ENCODE results near the gene CSMD2. TPM values are rescaled to one million over a fixed set of nuclear protein-coding genes. Genes with fewer than 3 reads are reported as not detected.

CSMD2 gene
- total RNA-seq, 4 donors from 2014 or later, result 0.16 to 1.00 (median 0.27) TPM; not detected in 1

DNA sequence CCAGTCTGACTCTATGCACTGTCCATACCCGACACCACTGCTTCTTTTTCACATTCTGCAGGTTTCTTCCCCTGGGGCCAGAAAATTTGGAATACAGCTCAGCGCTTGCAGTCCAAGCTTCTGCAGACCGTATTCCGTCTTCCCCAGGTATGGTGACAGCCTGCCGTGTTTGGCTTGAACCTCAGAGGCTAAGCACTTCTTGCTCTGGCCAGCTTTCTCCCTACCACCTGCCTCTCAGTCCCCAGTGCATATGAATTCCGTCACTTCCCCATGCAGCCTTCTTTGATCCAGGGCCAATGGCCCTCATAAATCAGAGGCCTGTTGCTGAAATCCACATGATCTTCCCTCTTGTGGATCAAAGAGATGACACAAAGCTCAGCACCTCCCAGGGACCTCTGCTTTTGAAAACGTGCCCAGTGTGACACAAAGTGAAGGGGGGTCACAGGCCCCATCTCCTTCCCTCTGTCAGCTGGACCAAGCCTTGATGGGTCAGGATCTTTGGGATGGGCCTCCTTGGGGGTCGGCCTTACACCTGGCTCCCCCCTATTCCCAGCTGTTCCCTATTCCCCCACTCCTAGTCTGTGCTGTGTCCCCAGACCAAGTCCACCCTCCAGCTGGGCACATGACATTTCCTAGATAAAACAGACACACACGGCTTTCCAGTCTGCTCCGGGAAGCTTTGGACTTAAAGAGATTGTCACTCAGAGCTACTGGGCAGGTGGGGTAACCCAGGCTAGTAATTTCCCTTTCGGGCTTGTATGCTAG lies 234.5 kb downstream of the CSMD2 start:
- TF ChIP-seq POLR2AphosphoS5 (IDR thresholded peaks at IDR 0.05) (no peak), EP300 (IDR thresholded peaks at IDR 0.05; ENCODE audit: low read depth) (no peak), POLR2A (IDR thresholded peaks at IDR 0.05) (no peak)
- TF ChIP-seq, protein P1, sequence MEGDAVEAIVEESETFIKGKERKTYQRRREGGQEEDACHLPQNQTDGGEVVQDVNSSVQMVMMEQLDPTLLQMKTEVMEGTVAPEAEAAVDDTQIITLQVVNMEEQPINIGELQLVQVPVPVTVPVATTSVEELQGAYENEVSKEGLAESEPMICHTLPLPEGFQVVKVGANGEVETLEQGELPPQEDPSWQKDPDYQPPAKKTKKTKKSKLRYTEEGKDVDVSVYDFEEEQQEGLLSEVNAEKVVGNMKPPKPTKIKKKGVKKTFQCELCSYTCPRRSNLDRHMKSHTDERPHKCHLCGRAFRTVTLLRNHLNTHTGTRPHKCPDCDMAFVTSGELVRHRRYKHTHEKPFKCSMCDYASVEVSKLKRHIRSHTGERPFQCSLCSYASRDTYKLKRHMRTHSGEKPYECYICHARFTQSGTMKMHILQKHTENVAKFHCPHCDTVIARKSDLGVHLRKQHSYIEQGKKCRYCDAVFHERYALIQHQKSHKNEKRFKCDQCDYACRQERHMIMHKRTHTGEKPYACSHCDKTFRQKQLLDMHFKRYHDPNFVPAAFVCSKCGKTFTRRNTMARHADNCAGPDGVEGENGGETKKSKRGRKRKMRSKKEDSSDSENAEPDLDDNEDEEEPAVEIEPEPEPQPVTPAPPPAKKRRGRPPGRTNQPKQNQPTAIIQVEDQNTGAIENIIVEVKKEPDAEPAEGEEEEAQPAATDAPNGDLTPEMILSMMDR (IDR thresholded peaks at IDR 0.05), result no peak
- WGBS, 2 donors (ENCODE audit: low coverage in 1 of 2), result 44 to 50% methylated on average over 2 to 11 of the region's 11 CpGs
- DNase-seq, result no peak
- H3K27me3 ChIP-seq, result no peaks in the 10 kb centered on the region
- H3K9me3 ChIP-seq, result no peaks in the 10 kb centered on the region
- no peaks in the 10 kb centered on the region for H3K4me1 ChIP-seq
- H3K4me3 ChIP-seq, result no peak overlapping the region
- H3K27ac ChIP-seq, result no peak overlapping the region
- H3K36me3 ChIP-seq, result no peaks in the 10 kb centered on the region
- intact Hi-C loops (cut with DNase I; ENCODE audit: low total_unique reads) (no loop called here), in situ Hi-C loops (cut with MboI; ENCODE audit: low pct_ligation_motif_present in 1 of 4, low pct_unique_long_range_greater_than_20kb in 1 of 4, low sequenced_read_pairs in 3 of 4) (no loop called here)

DNA sequence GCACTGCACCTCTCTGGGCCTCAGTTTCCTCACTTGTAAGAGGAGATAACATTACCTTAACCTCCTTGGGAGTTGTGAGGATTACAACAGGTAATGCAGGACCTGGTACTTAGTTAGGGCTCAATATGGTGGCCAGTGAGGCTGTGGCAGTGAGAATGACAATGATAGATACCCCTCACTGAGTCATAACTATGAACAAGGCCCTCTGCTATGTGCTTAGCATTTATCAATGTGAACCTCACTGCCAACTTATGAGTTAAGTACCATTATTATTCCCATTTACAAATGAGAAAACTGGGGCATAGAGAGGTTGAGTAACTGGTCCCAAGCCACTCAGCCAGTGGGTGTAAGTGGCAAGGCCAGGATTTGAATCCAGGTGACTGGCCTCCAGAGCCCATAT lies 236.8 kb downstream of the CSMD2 start:
- Histone ChIP-seq H3K36me3 (no peaks in the 10 kb centered on the region), H3K27me3 (no peaks in the 10 kb centered on the region), H3K9me3 (no peaks in the 10 kb centered on the region), H3K27ac (no peak overlapping the region), H3K4me1 (no peaks in the 10 kb centered on the region), H3K4me3 (no peak overlapping the region)
- in situ Hi-C loops (cut with MboI; ENCODE audit: low pct_ligation_motif_present in 1 of 4, low pct_unique_long_range_greater_than_20kb in 1 of 4, low sequenced_read_pairs in 3 of 4), result no loop called here
- TF ChIP-seq EP300 (IDR thresholded peaks at IDR 0.05; ENCODE audit: low read depth), result no peak
- TF ChIP-seq POLR2AphosphoS5 (IDR thresholded peaks at IDR 0.05), result no peak
- no peak for TF ChIP-seq POLR2A (IDR thresholded peaks at IDR 0.05)
- TF ChIP-seq, protein P1 (IDR thresholded peaks at IDR 0.05), result no peak
- no peak for DNase-seq
- intact Hi-C loops (cut with DNase I; ENCODE audit: low total_unique reads), result no loop called here

- H3K9me3 ChIP-seq, result no peaks in the 10 kb centered on the region
- no peak overlapping the region for H3K4me3 ChIP-seq
- H3K27ac ChIP-seq, result no peak overlapping the region
- H3K27me3 ChIP-seq, result no peaks in the 10 kb centered on the region
- WGBS, 2 donors (ENCODE audit: low coverage in 1 of 2), result 82% methylated on average over 2 of the region's 2 CpGs; no CpG with 5 or more reads in 1 of the 2 donors
- TF ChIP-seq POLR2AphosphoS5 (IDR thresholded peaks at IDR 0.05), result no peak
- TF ChIP-seq POLR2A (IDR thresholded peaks at IDR 0.05), result no peak
- no peaks in the 10 kb centered on the region for H3K4me1 ChIP-seq
- H3K36me3 ChIP-seq, result no peaks in the 10 kb centered on the region
- no peak for DNase-seq
- in situ Hi-C loops (cut with MboI; ENCODE audit: low pct_ligation_motif_present in 1 of 4, low pct_unique_long_range_greater_than_20kb in 1 of 4, low sequenced_read_pairs in 3 of 4) (no loop called here), intact Hi-C loops (cut with DNase I; ENCODE audit: low total_unique reads) (no loop called here)
These were observed 237.3 kb downstream of the CSMD2 start for GRCh38 chr1:33927721-33928120.

- in situ Hi-C loops (cut with MboI; ENCODE audit: low pct_ligation_motif_present in 1 of 4, low pct_unique_long_range_greater_than_20kb in 1 of 4, low sequenced_read_pairs in 3 of 4), result no loop called here
- H3K9me3 ChIP-seq, result no peaks in the 10 kb centered on the region
- DNase-seq, result no peak
- H3K4me1 ChIP-seq, result no peaks in the 10 kb centered on the region
- no peak overlapping the region for H3K27ac ChIP-seq
- no peak overlapping the region for H3K4me3 ChIP-seq
- intact Hi-C loops (cut with DNase I; ENCODE audit: low total_unique reads), result no loop called here
- TF ChIP-seq EP300 (IDR thresholded peaks at IDR 0.05; ENCODE audit: low read depth), result no peak
- TF ChIP-seq, protein P1 (IDR thresholded peaks at IDR 0.05), result no peak
- TF ChIP-seq POLR2AphosphoS5 (IDR thresholded peaks at IDR 0.05), result no peak
- TF ChIP-seq POLR2A (IDR thresholded peaks at IDR 0.05), result no peak
- no peaks in the 10 kb centered on the region for H3K27me3 ChIP-seq
- 84 to 86% methylated on average over 5 to 8 of the region's 8 CpGs for WGBS, 2 donors (ENCODE audit: low coverage in 1 of 2)
- no peaks in the 10 kb centered on the region for H3K36me3 ChIP-seq
These were observed 239.4 kb downstream of the CSMD2 start for GRCh38 chr1:33925586-33925985.

GRCh38 chr1:33921281-33921680 lies 243.7 kb downstream of the CSMD2 start:
- 87 to 90% methylated on average over 2 to 5 of the region's 5 CpGs for WGBS, 2 donors (ENCODE audit: low coverage in 1 of 2)
- no peak for TF ChIP-seq POLR2A (IDR thresholded peaks at IDR 0.05)
- TF ChIP-seq, protein P1 (IDR thresholded peaks at IDR 0.05), result no peak
- no peak for TF ChIP-seq POLR2AphosphoS5 (IDR thresholded peaks at IDR 0.05)
- no peak for TF ChIP-seq EP300 (IDR thresholded peaks at IDR 0.05; ENCODE audit: low read depth)
- intact Hi-C loops (cut with DNase I; ENCODE audit: low total_unique reads), result no loop called here

More at GRCh38 chr1:33921281-33921680, 243.7 kb downstream of the CSMD2 start:
- Histone ChIP-seq H3K36me3 (no peaks in the 10 kb centered on the region), H3K4me3 (no peak overlapping the region), H3K9me3 (no peaks in the 10 kb centered on the region), H3K27me3 (no peaks in the 10 kb centered on the region), H3K27ac (no peak overlapping the region), H3K4me1 (no peaks in the 10 kb centered on the region)
- in situ Hi-C loops (cut with MboI; ENCODE audit: low pct_ligation_motif_present in 1 of 4, low pct_unique_long_range_greater_than_20kb in 1 of 4, low sequenced_read_pairs in 3 of 4), result no loop called here
- no peak for DNase-seq

Data from transverse colon (tissue), 4 donors.